Hepatocyte (in vitro differentiated cells): ENCODE measurements around the gene SLC25A6.

ENCODE experiments used
- EZH2 ChIP-seq: fragments of 200-600 bp; sonication (generic); IDR thresholded peaks from 2 replicates; pipeline ENCODE4 v1.6.1; 2016; ENCODE audit warnings: antibody characterized with exemption, mild to moderate bottlenecking, borderline replicate concordance
- EZH2phosphoT487 ChIP-seq: fragments of 200-600 bp; sonication (generic); IDR thresholded peaks from one replicate; pipeline ENCODE4 v1.6.1; 2018; ENCODE audit warnings: antibody characterized with exemption, mild to moderate bottlenecking, low read depth, moderate library complexity; ENCODE audit not compliant: unreplicated experiment, severe bottlenecking
- TF ChIP-seq, protein P1 (sequence below): fragments of 200-600 bp; sonication (generic); IDR thresholded peaks from 2 replicates; pipeline ENCODE4 v1.5.1; 2016; ENCODE audit warnings: antibody characterized with exemption, mild to moderate bottlenecking; ENCODE audit not compliant: poor library complexity

- TF ChIP-seq, protein P1, sequence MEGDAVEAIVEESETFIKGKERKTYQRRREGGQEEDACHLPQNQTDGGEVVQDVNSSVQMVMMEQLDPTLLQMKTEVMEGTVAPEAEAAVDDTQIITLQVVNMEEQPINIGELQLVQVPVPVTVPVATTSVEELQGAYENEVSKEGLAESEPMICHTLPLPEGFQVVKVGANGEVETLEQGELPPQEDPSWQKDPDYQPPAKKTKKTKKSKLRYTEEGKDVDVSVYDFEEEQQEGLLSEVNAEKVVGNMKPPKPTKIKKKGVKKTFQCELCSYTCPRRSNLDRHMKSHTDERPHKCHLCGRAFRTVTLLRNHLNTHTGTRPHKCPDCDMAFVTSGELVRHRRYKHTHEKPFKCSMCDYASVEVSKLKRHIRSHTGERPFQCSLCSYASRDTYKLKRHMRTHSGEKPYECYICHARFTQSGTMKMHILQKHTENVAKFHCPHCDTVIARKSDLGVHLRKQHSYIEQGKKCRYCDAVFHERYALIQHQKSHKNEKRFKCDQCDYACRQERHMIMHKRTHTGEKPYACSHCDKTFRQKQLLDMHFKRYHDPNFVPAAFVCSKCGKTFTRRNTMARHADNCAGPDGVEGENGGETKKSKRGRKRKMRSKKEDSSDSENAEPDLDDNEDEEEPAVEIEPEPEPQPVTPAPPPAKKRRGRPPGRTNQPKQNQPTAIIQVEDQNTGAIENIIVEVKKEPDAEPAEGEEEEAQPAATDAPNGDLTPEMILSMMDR, result no peak
- TF ChIP-seq EZH2 (no peak), EZH2phosphoT487 (no peak)
These were observed 39.8 kb downstream of the SLC25A6 start for GRCh38 chrX:1351981-1352714.
